GM10248 (cell line): ENCODE data around the gene TPRA1.

Experiments used
- CTCF ChIA-PET: fragments of 300-600 bp; sonication (Branson Sonifier 250); formaldehyde crosslinking; extraction: SDS; loops from one replicate; lab custom pipeline; 2021; ENCODE audit warnings: antibody characterized with exemption; lab: Yijun Ruan, JAX
- POLR2A ChIA-PET: fragments of 350-650 bp; sonication (Branson Sonifier 250); formaldehyde crosslinking; extraction: SDS; loops from one replicate; lab custom pipeline; 2020; ENCODE audit warnings: antibody characterized with exemption; lab: Yijun Ruan, JAX
- DNase-seq: peaks from one replicate; pipeline ENCODE4 v3.0.0; 2012; ENCODE audit errors: extremely low spot score
- CTCF ChIP-seq: IDR thresholded peaks from 2 replicates; pipeline ENCODE4 v1.5.1; 2012; ENCODE audit warnings: mild to moderate bottlenecking, low read depth; ENCODE audit errors: extremely low read depth, missing control alignments, control extremely low read depth

Gene TPRA1

GRCh38 chr3:127536830-127537812 lies 53.4 kb downstream of the TPRA1 start:
- ChIA-PET CTCF (interaction anchor here (1.0 to 1.6 kb wide), 4 partner anchors 10 to 38 kb away, joined by 3 to 4 read pairs (median 4); no protein-coding TSS in a partner anchor), POLR2A (no interaction called here)
- no peak for TF ChIP-seq CTCF
- DNase-seq = no peak

DNA sequence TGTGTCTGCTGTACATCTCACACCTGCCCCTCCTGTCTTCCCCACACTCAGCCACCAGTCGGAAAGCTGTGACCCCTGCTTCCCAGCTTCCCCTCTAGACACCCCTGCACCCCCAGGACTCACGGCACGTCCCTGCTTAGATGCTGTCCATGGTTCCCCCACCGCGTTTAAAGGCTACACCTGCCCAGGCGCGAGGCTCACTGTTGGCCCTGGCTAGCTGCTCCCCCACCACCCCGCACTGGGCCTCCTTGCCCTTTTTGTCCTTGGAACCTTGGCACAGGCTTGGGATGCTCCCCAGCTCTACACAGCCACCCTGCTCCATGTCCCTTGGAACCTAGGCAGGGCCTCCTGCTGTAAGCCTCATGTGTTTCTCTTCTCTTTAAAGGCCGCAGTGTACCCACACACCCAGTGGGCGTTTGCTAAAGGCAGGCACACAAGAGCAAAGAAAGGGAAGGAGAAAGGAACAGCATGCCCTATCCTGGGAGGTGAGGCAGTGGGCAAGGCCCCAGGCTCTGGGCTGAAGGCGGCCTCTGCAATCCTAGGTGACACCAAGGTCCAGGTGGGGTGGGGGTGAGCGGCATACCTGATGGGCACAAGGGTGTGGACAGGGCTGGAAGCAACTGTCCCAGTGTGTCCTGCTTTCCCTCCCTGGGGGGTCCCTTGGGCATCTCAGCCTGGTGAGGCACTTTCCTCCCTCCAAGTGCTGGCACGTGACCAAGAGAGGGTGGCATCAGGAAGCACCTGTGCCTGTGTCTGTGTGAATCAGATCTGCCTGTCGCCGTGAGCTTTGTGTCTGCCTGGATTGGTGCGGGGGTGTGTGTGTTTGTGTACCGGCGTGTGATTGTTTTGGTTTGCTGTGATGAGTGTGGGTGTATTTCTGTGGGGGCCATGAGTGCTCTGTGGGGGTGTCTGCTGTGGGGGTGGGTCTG lies 54.4 kb downstream of the TPRA1 start:
- CTCF ChIA-PET = interaction anchor here (1.0 to 2.1 kb wide), 7 partner anchors 8 to 856 kb away, joined by 3 to 12 read pairs (median 4); no protein-coding TSS in a partner anchor
- DNase-seq = no peak
- POLR2A ChIA-PET = no interaction called here

DNA sequence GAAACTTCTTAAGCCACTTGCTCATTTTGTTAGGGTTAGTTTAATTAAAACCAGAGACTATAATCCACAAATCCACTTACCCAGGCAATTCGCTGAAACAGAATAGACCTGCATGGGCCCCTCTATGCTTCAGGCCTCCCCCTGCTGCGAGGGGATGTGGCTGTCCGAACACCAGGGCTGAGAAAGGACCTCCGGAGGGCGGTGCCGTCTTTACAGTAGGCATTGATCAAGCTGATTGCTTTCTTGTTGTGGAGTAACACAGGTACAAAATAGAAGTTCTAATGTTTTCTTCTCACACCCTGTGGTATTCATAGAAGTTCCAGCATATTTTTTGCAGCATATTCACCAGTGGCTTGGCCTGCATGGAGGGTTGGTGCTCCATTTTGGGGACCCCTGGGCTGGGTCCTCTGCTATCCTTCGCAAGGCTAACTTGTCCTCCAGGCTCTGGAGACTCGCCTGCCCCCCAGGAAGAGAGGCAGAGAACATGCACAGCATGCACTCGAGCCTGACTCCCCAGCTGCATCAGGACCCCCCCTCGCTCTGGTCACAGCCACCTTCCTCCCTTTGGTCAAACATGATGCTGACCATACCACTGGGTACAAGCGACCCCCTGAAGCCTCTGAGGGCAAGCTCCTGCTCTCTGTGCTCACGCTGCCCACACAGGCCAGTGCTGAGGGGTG lies 55.3 kb downstream of the TPRA1 start:
- no peak for DNase-seq
- POLR2A ChIA-PET = no interaction called here
- TF ChIP-seq CTCF = no peak
- CTCF ChIA-PET = interaction anchor here (1.2 to 2.1 kb wide), 4 partner anchors 9 to 856 kb away, joined by 3 to 12 read pairs (median 6); no protein-coding TSS in a partner anchor

More for the DNA sequence above, 54.4 kb downstream of the TPRA1 start:
- no peak for TF ChIP-seq CTCF

DNA sequence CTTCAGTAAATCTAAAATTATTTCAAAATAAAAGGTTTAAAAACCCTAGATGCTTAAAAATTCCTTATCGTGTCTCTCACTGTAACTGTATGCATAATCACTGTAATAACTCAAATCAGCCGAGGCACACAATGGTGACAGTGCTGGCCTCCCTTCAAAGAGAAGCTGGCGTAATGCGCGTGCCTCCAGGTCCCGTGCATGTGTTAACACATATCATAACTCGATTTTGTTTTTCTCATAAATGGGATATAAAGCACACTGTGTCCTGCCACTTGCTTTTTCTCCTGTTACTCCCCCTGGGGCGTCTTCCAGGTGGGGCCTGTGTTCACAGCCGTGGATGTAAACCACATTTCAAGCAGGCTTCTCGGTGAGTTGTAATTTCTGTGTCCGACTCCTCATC lies 56.0 kb downstream of the TPRA1 start:
- DNase-seq = no peak
- no peak for TF ChIP-seq CTCF
- ChIA-PET POLR2A (no interaction called here), CTCF (interaction anchor here (1.7 to 2.1 kb wide), 2 partner anchors 10 to 855 kb away, joined by 4 to 12 read pairs; no protein-coding TSS in a partner anchor)

DNA sequence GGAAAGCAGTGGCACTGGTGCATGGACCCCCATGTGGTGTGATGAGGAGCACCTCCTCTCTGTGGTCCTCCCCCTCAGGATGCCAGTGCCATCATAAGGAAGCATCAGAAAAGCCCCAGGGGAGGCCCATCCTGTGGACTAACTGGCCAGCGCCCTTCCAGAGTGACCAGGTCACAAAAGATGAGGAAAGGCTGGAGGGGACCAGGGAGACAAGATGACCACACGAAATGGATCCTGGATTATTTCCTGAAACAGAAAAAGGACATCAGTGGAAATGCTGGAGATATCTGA lies 56.4 kb downstream of the TPRA1 start:
- TF ChIP-seq CTCF = no peak
- DNase-seq = no peak
- ChIA-PET POLR2A (no interaction called here), CTCF (no interaction called here)
